Suprapubic skin (tissue), 4 donors: ENCODE results near the gene SLC7A4. TPM values are rescaled to one million over a fixed set of nuclear protein-coding genes. Genes with fewer than 3 reads are reported as not detected.
"Not testable (repeated sequence)": the region's sequence is repeated elsewhere in the genome, so short reads cannot be mapped to it uniquely, and the experiment has no call there.

Source experiments
- DNase-seq, 2 donors: peaks; one replicate each; pipeline ENCODE4 v3.0.0-alpha.2; 2019; ENCODE audit warnings: low spot score in 2 of 2
- H3K27ac ChIP-seq: fragments of 200-600 bp; sonication (generic); one replicate; pipeline ENCODE4 v1.5.1; 2019
- H3K27me3 ChIP-seq: fragments of 200-600 bp; sonication (generic); one replicate; pipeline ENCODE4 v1.5.1; 2019
- H3K36me3 ChIP-seq: fragments of 200-600 bp; sonication (generic); one replicate; pipeline ENCODE4 v1.5.1; 2019
- H3K4me1 ChIP-seq: fragments of 200-600 bp; sonication (generic); one replicate; pipeline ENCODE4 v1.5.1; 2019
- H3K4me3 ChIP-seq: fragments of 200-600 bp; sonication (generic); one replicate; pipeline ENCODE4 v1.5.1; 2019; ENCODE audit warnings: mild to moderate bottlenecking
- H3K9me3 ChIP-seq: fragments of 200-600 bp; sonication (generic); one replicate; pipeline ENCODE4 v1.5.1; 2019
- CTCF ChIP-seq, 2 donors: fragments of 200-600 bp in 1 of 2; fragments of 450-650 bp in 1 of 2; sonication (generic) in 1 of 2; IDR thresholded peaks; one replicate each; pipeline ENCODE4 v1.5.1; 2016 to 2019; ENCODE audit warnings: antibody characterized with exemption in 2 of 2, mild to moderate bottlenecking in 1 of 2, moderate library complexity in 1 of 2
- EP300 ChIP-seq: sonication (generic); formaldehyde crosslinking; IDR thresholded peaks from one replicate; pipeline ENCODE4 v1.6.1; 2017; ENCODE audit warnings: antibody characterized with exemption
- POLR2A ChIP-seq, 2 donors: fragments of 450-650 bp; IDR thresholded peaks; one replicate each; pipeline ENCODE4 v1.6.1; 2017; ENCODE audit warnings: antibody characterized with exemption in 2 of 2, mild to moderate bottlenecking in 2 of 2, moderate library complexity in 2 of 2
- POLR2AphosphoS5 ChIP-seq, 3 donors: sonication (generic); formaldehyde crosslinking; IDR thresholded peaks; one replicate each; pipeline ENCODE4 v1.6.1; 2017; ENCODE audit warnings: antibody characterized with exemption in 3 of 3
- WGBS: methylation state at CpG from one replicate; pipeline ENCODE4 v1.1.5; 2018; 5-methylcytosine and 5-hydroxymethylcytosine counted together
- total RNA-seq, 4 donors: library from RNA; depleted of rRNA; stranded (reverse); fragments of >200 nt; gene quantifications; one replicate each; pipeline ENCODE4 v1.1.0, GENCODE V29; 2016

The SLC7A4 gene
- total RNA-seq, 4 donors from 2014 or later: 0.48 to 2.2 (median 1.6) TPM

- no peak for TF ChIP-seq EP300
- TF ChIP-seq POLR2AphosphoS5 (IDR thresholded peaks at IDR 0.05): no peak
- TF ChIP-seq POLR2A (IDR thresholded peaks at IDR 0.05): no peak
- TF ChIP-seq CTCF (IDR thresholded peaks at IDR 0.05): no peak
- DNase-seq: no peak
These were observed 35.7 kb upstream of the SLC7A4 start for GRCh38 chr22:21067901-21068680.

GRCh38 chr22:21067075-21067900 is 34.9 kb upstream of the SLC7A4 start:
- 90% methylated on average over 26 of the region's 28 CpGs for WGBS
- no peaks in the 10 kb centered on the region for H3K36me3 ChIP-seq
- no peak overlapping the region for H3K27ac ChIP-seq
- peaks cover 4% of the 10 kb centered on the region for H3K4me1 ChIP-seq
- DNase-seq: no peak
- H3K9me3 ChIP-seq: no peaks in the 10 kb centered on the region
- H3K27me3 ChIP-seq: no peaks in the 10 kb centered on the region
- TF ChIP-seq POLR2AphosphoS5 (IDR thresholded peaks at IDR 0.05): no peak
- TF ChIP-seq EP300: no peak
- no peak for TF ChIP-seq POLR2A (IDR thresholded peaks at IDR 0.05)
- TF ChIP-seq CTCF (IDR thresholded peaks at IDR 0.05): no peak
- H3K4me3 ChIP-seq: no peak overlapping the region

More at GRCh38 chr22:21067901-21068680, 35.7 kb upstream of the SLC7A4 start:
- Histone ChIP-seq H3K27ac (no peak overlapping the region), H3K27me3 (no peaks in the 10 kb centered on the region), H3K4me3 (no peak overlapping the region), H3K4me1 (peaks cover 8% of the 10 kb centered on the region), H3K36me3 (no peaks in the 10 kb centered on the region), H3K9me3 (no peaks in the 10 kb centered on the region)
- WGBS: 94% methylated on average over 12 of the region's 12 CpGs

DNA sequence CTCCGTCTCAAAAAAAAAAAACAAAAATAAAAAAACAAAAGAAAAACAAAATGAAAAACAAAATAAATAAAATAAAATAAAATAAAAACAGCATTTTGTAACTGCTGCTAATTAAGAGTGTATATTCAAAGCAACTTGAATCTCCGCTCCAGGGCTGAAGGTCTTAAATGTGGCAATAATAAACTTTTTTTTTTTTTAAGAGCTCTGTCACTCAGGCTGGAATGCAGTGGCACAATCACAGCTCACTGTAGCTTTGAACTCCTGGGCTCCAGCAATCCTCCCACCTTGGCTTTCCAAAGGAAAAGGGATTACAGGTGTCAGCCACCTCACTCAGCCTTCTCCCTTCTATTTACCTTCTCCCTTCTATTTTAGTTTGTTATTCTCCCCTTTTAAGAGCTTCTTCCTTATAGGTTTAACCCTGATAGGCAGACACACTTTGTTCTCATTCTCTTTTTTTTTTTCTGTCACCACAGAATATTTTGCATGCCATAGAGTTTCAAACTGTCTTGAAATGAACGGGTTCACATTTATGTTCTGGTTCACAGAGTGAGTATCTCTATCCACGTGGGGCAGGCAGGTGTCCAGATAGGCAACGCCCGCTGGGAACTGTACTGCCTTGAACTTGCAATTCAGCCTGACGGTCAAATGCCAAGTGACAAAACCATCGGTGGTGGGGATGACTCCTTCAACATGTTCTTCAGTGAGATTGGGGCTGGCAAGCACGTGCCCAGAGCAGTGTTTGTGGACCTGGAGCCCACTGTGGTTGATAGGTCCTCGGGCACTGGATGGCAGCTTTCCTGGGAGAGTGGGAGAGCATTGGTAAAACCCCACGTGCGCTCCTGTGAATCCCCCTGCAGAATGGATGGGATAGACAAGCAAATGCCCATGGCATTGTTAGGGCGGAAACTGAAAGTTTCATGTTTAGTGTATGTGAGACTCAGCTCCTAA is 32.8 kb upstream of the SLC7A4 start:
- H3K27ac ChIP-seq: no peak overlapping the region
- no peaks in the 10 kb centered on the region for H3K4me1 ChIP-seq
- no peaks in the 10 kb centered on the region for H3K36me3 ChIP-seq
- H3K9me3 ChIP-seq: no peaks in the 10 kb centered on the region
- 51% methylated on average over 13 of the region's 13 CpGs for WGBS
- H3K4me3 ChIP-seq: no peak overlapping the region
- DNase-seq: no peak
- TF ChIP-seq POLR2AphosphoS5 (IDR thresholded peaks at IDR 0.05) (no peak), CTCF (IDR thresholded peaks at IDR 0.05) (no peak), EP300 (no peak), POLR2A (IDR thresholded peaks at IDR 0.05) (no peak)
- no peaks in the 10 kb centered on the region for H3K27me3 ChIP-seq

- not testable (repeated sequence) for DNase-seq, H3K4me3 ChIP-seq, H3K9me3 ChIP-seq, H3K4me1 ChIP-seq, H3K36me3 ChIP-seq, H3K27ac ChIP-seq, H3K27me3 ChIP-seq
- WGBS: 67% methylated on average over 11 of the region's 11 CpGs
These were observed 32.1 kb upstream of the SLC7A4 start for GRCh38 chr22:21064425-21064824.

DNA sequence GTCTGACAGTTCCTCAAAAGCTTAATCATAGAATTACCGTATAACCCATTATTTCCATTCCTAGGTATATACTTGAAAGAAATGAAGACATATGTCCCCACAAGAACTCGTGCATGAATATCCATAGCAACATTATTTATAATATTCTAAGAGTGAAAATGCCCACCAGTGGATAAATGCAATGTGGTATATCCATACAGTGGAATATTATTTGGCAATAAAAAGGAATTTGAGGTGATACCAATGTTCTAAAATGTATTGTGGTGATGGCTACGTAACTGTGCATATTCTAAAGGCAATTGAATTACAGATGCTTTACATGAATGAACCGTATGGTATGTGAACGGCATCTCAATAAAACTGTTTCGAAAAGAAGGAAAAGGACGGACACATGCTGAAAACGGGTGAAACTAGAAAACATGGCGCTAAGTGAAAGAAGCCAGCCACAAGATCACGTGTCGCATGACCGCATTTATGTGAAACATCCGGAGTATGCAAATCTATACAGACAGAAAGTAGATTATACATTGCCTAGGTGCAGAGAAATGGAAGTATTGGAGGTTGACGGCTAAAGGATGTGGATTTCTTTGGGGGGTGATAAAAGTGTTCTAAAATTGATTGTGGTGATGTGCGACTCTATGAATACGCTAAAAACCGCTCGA is 29.4 kb upstream of the SLC7A4 start:
- 89% methylated on average over 18 of the region's 18 CpGs for WGBS
- not testable (repeated sequence) for H3K9me3 ChIP-seq, DNase-seq, H3K27me3 ChIP-seq, H3K4me3 ChIP-seq, H3K36me3 ChIP-seq, H3K27ac ChIP-seq, H3K4me1 ChIP-seq

- peak in 1 of 2 donors; percentile 13 for DNase-seq
- H3K27me3 ChIP-seq, H3K4me3 ChIP-seq, H3K4me1 ChIP-seq, H3K9me3 ChIP-seq, H3K27ac ChIP-seq, H3K36me3 ChIP-seq: not testable (repeated sequence)
- WGBS: 81% methylated on average over 5 of the region's 8 CpGs
These were observed 28.0 kb upstream of the SLC7A4 start for GRCh38 chr22:21060363-21060762.
